Thoracic aorta (tissue), 2 donors: ENCODE results near the gene HDAC4. TPM values are rescaled to one million over a fixed set of nuclear protein-coding genes. Genes with fewer than 3 reads are reported as not detected.

ENCODE experiments used
- ATAC-seq: fragments of 150-250 bp; one replicate; pipeline ENCODE4 v1.8.0; 2017; ENCODE audit warnings: low read depth; ENCODE audit not compliant: insufficient number of reproducible peaks, low FRiP score
- DNase-seq: peaks from one replicate; pipeline ENCODE4 v3.0.0-alpha.2; 2020; ENCODE audit warnings: low spot score
- H3K27ac ChIP-seq, 2 donors: fragments of 200-600 bp; sonication (generic); 1 replicate in 1 of 2; 2 replicates in 1 of 2; pipeline ENCODE4 v1.5.1; 2016; ENCODE audit warnings: mild to moderate bottlenecking in 2 of 2, moderate library complexity in 2 of 2
- H3K27me3 ChIP-seq: fragments of 200-600 bp; sonication (generic); replicated peaks from 2 replicates; pipeline ENCODE4 v1.6.0; 2016; ENCODE audit warnings: mild to moderate bottlenecking; ENCODE audit not compliant: insufficient read depth
- H3K36me3 ChIP-seq: fragments of 200-600 bp; sonication (generic); one replicate; pipeline ENCODE4 v1.5.1; 2016
- H3K4me1 ChIP-seq, 2 donors: fragments of 200-600 bp; sonication (generic); 1 replicate in 1 of 2; 2 replicates in 1 of 2; pipeline versions ENCODE4 v1.5.1 to v1.6.0; 2016; ENCODE audit warnings: low read depth in 2 of 2, mild to moderate bottlenecking in 1 of 2; ENCODE audit not compliant: control insufficient read depth in 1 of 2
- H3K4me3 ChIP-seq: fragments of 200-600 bp; sonication (generic); 2 replicates; pipeline ENCODE4 v1.5.1; 2016; ENCODE audit warnings: mild to moderate bottlenecking
- H3K9me3 ChIP-seq: fragments of 200-600 bp; sonication (generic); 2 replicates; pipeline ENCODE4 v1.5.1; 2016
- CTCF ChIP-seq: fragments of 200-600 bp; sonication (generic); IDR thresholded peaks from one replicate; pipeline ENCODE4 v1.5.1; 2019; ENCODE audit warnings: antibody characterized with exemption
- total RNA-seq, 2 donors: library from RNA; depleted of rRNA; stranded (reverse); fragments of >200 nt; gene quantifications; one replicate each; pipeline versions ENCODE4 v1.1.0 to v1.2.3, GENCODE V29; 2016

The HDAC4 gene
- total RNA-seq, 2 donors from 2014 or later: 79.2 to 163 TPM

GRCh38 chr2:239443102-239443620 lies 42.3 kb upstream of the HDAC4 start:
- no peak for TF ChIP-seq CTCF
- Histone ChIP-seq H3K27me3 (no peaks in the 10 kb centered on the region), H3K27ac (no peak overlapping the region), H3K4me3 (no peak overlapping the region), H3K36me3 (no peaks in the 10 kb centered on the region), H3K9me3 (no peaks in the 10 kb centered on the region), H3K4me1 (peaks cover 15 to 42% of the 10 kb centered on the region in 2 donors)
- no peak for DNase-seq
- no peak for ATAC-seq

GRCh38 chr2:239442192-239442591 lies 41.4 kb upstream of the HDAC4 start:
- H3K36me3 ChIP-seq: no peaks in the 10 kb centered on the region
- H3K4me1 ChIP-seq: peaks cover 15 to 42% of the 10 kb centered on the region in 2 donors
- ATAC-seq (no peak), DNase-seq (no peak)
- H3K9me3 ChIP-seq: no peaks in the 10 kb centered on the region
- no peak for TF ChIP-seq CTCF
- H3K4me3 ChIP-seq: no peak overlapping the region
- H3K27ac ChIP-seq: no peak overlapping the region
- no peaks in the 10 kb centered on the region for H3K27me3 ChIP-seq

GRCh38 chr2:239441261-239442078 lies 40.6 kb upstream of the HDAC4 start:
- no peaks in the 10 kb centered on the region for H3K27me3 ChIP-seq
- no peaks in the 10 kb centered on the region for H3K36me3 ChIP-seq
- TF ChIP-seq CTCF: no peak
- no peak for DNase-seq
- H3K27ac ChIP-seq: no peak overlapping the region
- H3K4me3 ChIP-seq: peak overlapping the region; percentile 52
- H3K9me3 ChIP-seq: no peaks in the 10 kb centered on the region
- no peak for ATAC-seq
- H3K4me1 ChIP-seq: peaks cover 15 to 42% of the 10 kb centered on the region in 2 donors

- H3K9me3 ChIP-seq: no peaks in the 10 kb centered on the region
- H3K4me1 ChIP-seq: peaks cover 13 to 34% of the 10 kb centered on the region in 2 donors
- no peak for DNase-seq
- peak overlapping the region; percentile 52 for H3K4me3 ChIP-seq
- H3K27ac ChIP-seq: no peak overlapping the region
- no peak for TF ChIP-seq CTCF
- no peak for ATAC-seq
- no peaks in the 10 kb centered on the region for H3K36me3 ChIP-seq
- H3K27me3 ChIP-seq: no peaks in the 10 kb centered on the region
Measured at GRCh38 chr2:239440511-239440959, 39.7 kb upstream of the HDAC4 start.

- TF ChIP-seq CTCF: no peak
- H3K27me3 ChIP-seq: no peaks in the 10 kb centered on the region
- DNase-seq (no peak), ATAC-seq (no peak)
- H3K36me3 ChIP-seq: no peaks in the 10 kb centered on the region
- peaks cover 9 to 27% of the 10 kb centered on the region in 2 donors for H3K4me1 ChIP-seq
- no peak overlapping the region for H3K27ac ChIP-seq
- no peaks in the 10 kb centered on the region for H3K9me3 ChIP-seq
- peak overlapping the region; percentile 52 for H3K4me3 ChIP-seq
Measured at GRCh38 chr2:239439754-239440315, 39.0 kb upstream of the HDAC4 start.
